ENCODE results near the gene MYO5A. TPM values are rescaled to one million over a fixed set of nuclear protein-coding genes. Genes with fewer than 3 reads are reported as not detected.

The MYO5A gene
- total RNA-seq, 1 experiment from 2014 or later = 21.8 TPM

GRCh38 chr15:52422001-52422400 is 106.7 kb downstream of the MYO5A start:
- H2BK15ac ChIP-seq (ENCODE audit: low read depth, low read length) = no peak overlapping the region
- H4K91ac ChIP-seq (ENCODE audit: insufficient read length, low read depth, low read length) = no peak overlapping the region
- no peak overlapping the region for H4K5ac ChIP-seq (ENCODE audit: insufficient read length, low read depth, low read length)
- H3K79me1 ChIP-seq (ENCODE audit: insufficient read depth, low read depth, low read length, poor library complexity, severe bottlenecking) = no peaks in the 10 kb centered on the region
- Mint-ChIP-seq H3K4me1 (peaks cover 0 to 3% of the 10 kb centered on the region in 2 experiments; a peak in 2 of 4 replicates), H3K9me3 (no peaks in the 10 kb centered on the region), H3K4me3 (no peak overlapping the region), H3K27ac (no peak overlapping the region), H3K36me3 (ENCODE audit: insufficient read depth in 1 of 3, low read depth in 3 of 3) (peaks cover 0 to 4% (median 0%) of the 10 kb centered on the region in 3 experiments; a peak in 2 of 7 replicates), H3K27me3 (ENCODE audit: low read depth) (no peaks in the 10 kb centered on the region)
- no peak overlapping the region for H3K18ac ChIP-seq (ENCODE audit: insufficient read length, low read depth, low read length)
- H3K23me2 ChIP-seq (ENCODE audit: insufficient read length, low read depth, low read length, poor library complexity, severe bottlenecking) = no peaks in the 10 kb centered on the region
- DNase-seq = no peak
- H3K14ac ChIP-seq (ENCODE audit: insufficient read depth, low read length) = no peak overlapping the region
- TF ChIP-seq CTCF (conservative IDR thresholded peaks at IDR 0.05) = no peak
- H3K4me1 ChIP-seq (ENCODE audit: insufficient read depth, low read length) = no peaks in the 10 kb centered on the region; the same call in 1 of the 2 replicates
- no peak overlapping the region for H3K4me2 ChIP-seq (ENCODE audit: insufficient read depth, insufficient read length, low read length)
- H3K9ac ChIP-seq (ENCODE audit: extremely low read depth, insufficient read length, low read length) = no peak overlapping the region
- no peak overlapping the region for H3K23ac ChIP-seq (ENCODE audit: insufficient read length, low read depth, low read length)
- no peak overlapping the region for H3K56ac ChIP-seq (ENCODE audit: insufficient read length, low read depth, low read length)
- H3K9me3 ChIP-seq (ENCODE audit: control insufficient read depth, low read depth, low read length) = no peaks in the 10 kb centered on the region
- H2BK20ac ChIP-seq (ENCODE audit: low read depth, low read length, poor library complexity, severe bottlenecking) = no peak overlapping the region
- no peak overlapping the region for H3K27ac ChIP-seq (ENCODE audit: insufficient read length, low read depth, low read length)
- no peaks in the 10 kb centered on the region for H4K20me1 ChIP-seq (ENCODE audit: control insufficient read depth, insufficient read depth, insufficient read length)
- H2BK5ac ChIP-seq (ENCODE audit: insufficient read length, low read length) = no peak overlapping the region
- no peaks in the 10 kb centered on the region for H3K79me2 ChIP-seq (ENCODE audit: insufficient read depth, low read length)
- no peak overlapping the region for H2AFZ ChIP-seq (ENCODE audit: low read length)
- no peak overlapping the region for H2BK120ac ChIP-seq (ENCODE audit: low read depth, low read length, poor library complexity, severe bottlenecking)
- H3K27me3 ChIP-seq (ENCODE audit: insufficient read depth, low read length) = no peaks in the 10 kb centered on the region
- H3K4ac ChIP-seq (ENCODE audit: low read depth, low read length) = no peak overlapping the region
- no peak overlapping the region for H2BK12ac ChIP-seq (ENCODE audit: insufficient read length, low read depth, low read length)
- no peak overlapping the region for H2AK5ac ChIP-seq (ENCODE audit: insufficient read length, low read length)
- no peak overlapping the region for H4K8ac ChIP-seq (replicated peaks; ENCODE audit: insufficient read length, low read depth, low read length)
- no peak overlapping the region for H3T11ph ChIP-seq (ENCODE audit: low read length)
